GM23338 (cell line): Measurements from ENCODE around the gene SFTPB. TPM values are rescaled to one million over a fixed set of nuclear protein-coding genes. Genes with fewer than 3 reads are reported as not detected.

ENCODE experiments used
- ATAC-seq: fragments of 200-7000 bp; cut with Tn5 transposase; 3 replicates; pipeline ENCODE4 v1.9.1; 2020
- DNase-seq: peaks from one replicate; pipeline ENCODE4 v3.0.0-alpha.2; 2015; ENCODE audit warnings: low spot score
- H2AFZ ChIP-seq: fragments of 200-600 bp; sonication (generic); 2 replicates; pipeline ENCODE4 v1.8.0; 2016; ENCODE audit warnings: antibody characterized with exemption, mild to moderate bottlenecking, moderate library complexity
- H3F3A ChIP-seq: fragments of 200-600 bp; sonication (generic); replicated peaks from 2 replicates; pipeline ENCODE4 v1.8.0; 2017; ENCODE audit warnings: antibody characterized with exemption, mixed run types, low read depth
- H3K27ac ChIP-seq: fragments of 200-600 bp; sonication (generic); 2 replicates; pipeline ENCODE4 v1.6.1; 2016; ENCODE audit warnings: low read depth
- H3K27me3 ChIP-seq: fragments of 200-600 bp; sonication (generic); 2 replicates; pipeline ENCODE4 v1.8.0; 2016; ENCODE audit warnings: mild to moderate bottlenecking, mixed run types, moderate library complexity; ENCODE audit not compliant: insufficient read depth
- H3K36me3 ChIP-seq: fragments of 200-600 bp; sonication (generic); 2 replicates; pipeline ENCODE4 v1.8.0; 2016; ENCODE audit warnings: mild to moderate bottlenecking; ENCODE audit not compliant: insufficient read depth
- H3K4me1 ChIP-seq: fragments of 200-600 bp; sonication (generic); 2 replicates; pipeline ENCODE4 v1.8.0; 2016; ENCODE audit warnings: mild to moderate bottlenecking, moderate library complexity; ENCODE audit not compliant: insufficient read depth
- H3K4me2 ChIP-seq: fragments of 200-600 bp; sonication (generic); 2 replicates; pipeline ENCODE4 v1.7.1; 2017; ENCODE audit warnings: mixed run types
- H3K4me3 ChIP-seq: fragments of 200-600 bp; sonication (generic); 2 replicates; pipeline ENCODE4 v1.6.1; 2016; ENCODE audit warnings: mixed run types
- H3K79me2 ChIP-seq: fragments of 200-600 bp; sonication (generic); replicated peaks from 2 replicates; pipeline ENCODE4 v1.8.0; 2017; ENCODE audit warnings: mild to moderate bottlenecking; ENCODE audit not compliant: insufficient read depth
- H3K9me2 ChIP-seq: fragments of 200-600 bp; sonication (generic); 2 replicates; pipeline ENCODE4 v1.8.0; 2017; ENCODE audit not compliant: insufficient read depth
- H4K20me1 ChIP-seq: fragments of 200-600 bp; sonication (generic); replicated peaks from 2 replicates; pipeline ENCODE4 v1.8.0; 2017; ENCODE audit warnings: mild to moderate bottlenecking; ENCODE audit not compliant: insufficient read depth
- H3K27ac Mint-ChIP-seq: 2 replicates; pipeline ENCODE4 v1.8.0; 2020; ENCODE audit warnings: inconsistent platforms, mild to moderate bottlenecking, moderate library complexity, mixed read lengths
- H3K27me3 Mint-ChIP-seq: 3 replicates; pipeline ENCODE4 v1.8.0; 2022; ENCODE audit warnings: low read depth, mild to moderate bottlenecking, moderate library complexity, mixed read lengths, inconsistent platforms; ENCODE audit not compliant: insufficient read depth, poor library complexity
- H3K36me3 Mint-ChIP-seq: 3 replicates; pipeline ENCODE4 v1.8.0; 2021; ENCODE audit warnings: low read depth, mild to moderate bottlenecking, inconsistent platforms, moderate library complexity, mixed read lengths
- H3K4me1 Mint-ChIP-seq: 3 replicates; pipeline ENCODE4 v1.8.0; 2020; ENCODE audit warnings: mild to moderate bottlenecking, inconsistent platforms, mixed read lengths
- H3K4me3 Mint-ChIP-seq: 3 replicates; pipeline ENCODE4 v1.8.0; 2021; ENCODE audit warnings: moderate library complexity, mild to moderate bottlenecking, inconsistent platforms, mixed read lengths
- H3K9me3 Mint-ChIP-seq: 3 replicates; pipeline ENCODE4 v1.8.0; 2020; ENCODE audit warnings: moderate library complexity, mild to moderate bottlenecking, inconsistent platforms, mixed read lengths
- CREB1 ChIP-seq: fragments of 250-450 bp; sonication (Bioruptor Pico); IDR thresholded peaks from 2 replicates; pipeline ENCODE4 v1.5.0; 2020; ENCODE audit warnings: low read depth, mild to moderate bottlenecking, moderate library complexity
- CTCF ChIP-seq, 2 experiments: fragments of 200-600 bp in 1 of 2; sonication (generic) in 1 of 2; conservative IDR thresholded peaks; 2 replicates each; pipeline versions ENCODE4 v1.5.1 to v1.6.1; 2016 to 2017; ENCODE audit warnings: antibody characterized with exemption in 2 of 2, low read depth in 2 of 2, mild to moderate bottlenecking in 2 of 2, moderate library complexity in 1 of 2
- ETS1 ChIP-seq: IDR thresholded peaks from 2 replicates; pipeline ENCODE4 v1.6.1; 2016; ENCODE audit warnings: antibody characterized with exemption
- EZH2 ChIP-seq: fragments of 200-600 bp; sonication (generic); IDR thresholded peaks from one replicate; pipeline ENCODE4 v1.8.0; 2017; ENCODE audit warnings: antibody characterized with exemption, mild to moderate bottlenecking, low read depth; ENCODE audit not compliant: unreplicated experiment
- EZH2phosphoT487 ChIP-seq: fragments of 200-600 bp; sonication (generic); IDR thresholded peaks from one replicate; pipeline ENCODE4 v1.8.1; 2018; ENCODE audit warnings: antibody characterized with exemption; ENCODE audit not compliant: unreplicated experiment
- JUNB ChIP-seq: IDR thresholded peaks from one replicate; pipeline ENCODE4 v1.6.1; 2016; ENCODE audit warnings: antibody characterized with exemption; ENCODE audit not compliant: unreplicated experiment
- NANOG ChIP-seq: IDR thresholded peaks from 2 replicates; pipeline ENCODE4 v1.6.1; 2016; ENCODE audit warnings: antibody characterized with exemption, borderline replicate concordance
- POLR2AphosphoS5 ChIP-seq: IDR thresholded peaks from 2 replicates; pipeline ENCODE4 v1.6.1; 2016; ENCODE audit warnings: antibody characterized with exemption, low read depth
- REST ChIP-seq: IDR thresholded peaks from one replicate; pipeline ENCODE4 v1.6.1; 2018; ENCODE audit warnings: antibody characterized with exemption; ENCODE audit not compliant: unreplicated experiment
- STAT1 ChIP-seq: IDR thresholded peaks from one replicate; pipeline ENCODE4 v1.6.1; 2016; ENCODE audit warnings: antibody characterized with exemption; ENCODE audit not compliant: unreplicated experiment
- ZNF114 ChIP-seq: fragments of 250-450 bp; sonication (Bioruptor Pico); IDR thresholded peaks from 2 replicates; pipeline ENCODE4 v1.5.0; 2020; ENCODE audit warnings: mild to moderate bottlenecking, moderate library complexity
- ZNF331 ChIP-seq: fragments of 250-450 bp; sonication (Bioruptor Pico); IDR thresholded peaks from 2 replicates; pipeline ENCODE4 v1.5.0; 2020; ENCODE audit warnings: low read depth, mild to moderate bottlenecking, moderate library complexity
- ZNF462 ChIP-seq: fragments of 250-450 bp; sonication (Bioruptor Pico); IDR thresholded peaks from 2 replicates; pipeline ENCODE4 v1.5.0; 2020; ENCODE audit warnings: mild to moderate bottlenecking, moderate library complexity
- polyA plus RNA-seq: library from polyadenylated mRNA; unstranded; fragments of >200 nt; fragmentation: Nextera tagmentation; extraction: Ambion mirVana; gene quantifications from 2 replicates; pipeline ENCODE4 v1.2.1, GENCODE V29; 2016
- total RNA-seq: library from RNA; depleted of rRNA; stranded (reverse); fragments of >200 nt; shearing (Covaris generic); gene quantifications from 2 replicates; pipeline ENCODE4 v1.2.3, GENCODE V29; 2014

Gene SFTPB
- total and polyA plus RNA-seq, 2 experiments from 2014 or later, result 0.06 TPM; not detected in 1

GRCh38 chr2:85716346-85716914 is 48.4 kb upstream of the SFTPB start:
- peaks cover 10% of the 10 kb centered on the region for H3K27me3 Mint-ChIP-seq
- H3K27ac ChIP-seq, result no peak overlapping the region
- TF ChIP-seq ZNF331 (CRISPR knock-in tag) (no peak), POLR2AphosphoS5 (no peak), NANOG (no peak), EZH2 (no peak), CTCF (conservative IDR thresholded peaks at IDR 0.05; ENCODE audit: low read depth in 2 of 2) (no peak), REST (no peak), JUNB (no peak), EZH2phosphoT487 (no peak), CREB1 (CRISPR knock-in tag) (no peak), STAT1 (no peak), ETS1 (no peak), ZNF114 (CRISPR knock-in tag) (no peak), ZNF462 (no peak)

More at GRCh38 chr2:85716346-85716914, 48.4 kb upstream of the SFTPB start:
- Histone ChIP-seq H3K79me2 (no peaks in the 10 kb centered on the region), H3K27me3 (no peaks in the 10 kb centered on the region), H3K4me2 (no peak overlapping the region), H2AFZ (no peak overlapping the region), H3F3A (no peaks in the 10 kb centered on the region), H4K20me1 (no peaks in the 10 kb centered on the region), H3K36me3 (no peaks in the 10 kb centered on the region), H3K9me2 (0 out of 2 replicates have a peak, but pooled peaks cover 5% of the 10 kb centered on the region), H3K4me3 (no peak overlapping the region), H3K4me1 (no peaks in the 10 kb centered on the region)
- H3K36me3 Mint-ChIP-seq, result no peaks in the 10 kb centered on the region
- H3K9me3 Mint-ChIP-seq, result no peaks in the 10 kb centered on the region; the same call in 2 of the 3 replicates
- ATAC-seq (no peak), DNase-seq (no peak)
- no peaks in the 10 kb centered on the region for H3K4me1 Mint-ChIP-seq
- no peak overlapping the region for H3K27ac Mint-ChIP-seq
- no peak overlapping the region for H3K4me3 Mint-ChIP-seq
